Aorta (tissue), 5 donors: ENCODE results near the gene DSG3. TPM values are rescaled to one million over a fixed set of nuclear protein-coding genes. Genes with fewer than 3 reads are reported as not detected.
A peak's percentile ranks its signal among the peaks of the same experiment; 100 is the strongest.
"Not testable (repeated sequence)": the region's sequence is repeated elsewhere in the genome, so short reads cannot be mapped to it uniquely, and the experiment has no call there.

ENCODE experiments used
- ATAC-seq: fragments of 200-7000 bp; cut with Tn5 transposase; one replicate; pipeline ENCODE4 v1.9.1; 2022; ENCODE audit warnings: moderate library complexity; ENCODE audit not compliant: low FRiP score
- DNase-seq, 2 donors: peaks; one replicate each; pipeline ENCODE4 v3.0.0-alpha.2; 2020
- H3K27ac ChIP-seq, 2 donors: one replicate each; pipeline ENCODE4 v1.5.1; 2013; ENCODE audit warnings: low read length in 2 of 2, mild to moderate bottlenecking in 2 of 2, moderate library complexity in 2 of 2, control low read depth in 1 of 2, inconsistent platforms in 1 of 2, low read depth in 1 of 2
- H3K27me3 ChIP-seq, 2 donors: one replicate each; pipeline ENCODE4 v1.6.1; 2013; ENCODE audit warnings: control low read depth in 1 of 2, low read length in 1 of 2, mild to moderate bottlenecking in 1 of 2, moderate library complexity in 1 of 2; ENCODE audit not compliant: insufficient read depth in 2 of 2, control insufficient read depth in 1 of 2
- H3K36me3 ChIP-seq, 2 donors: one replicate each; pipeline ENCODE4 v1.6.1; 2013; ENCODE audit warnings: control low read depth in 1 of 2, low read length in 1 of 2, mild to moderate bottlenecking in 1 of 2; ENCODE audit not compliant: insufficient read depth in 2 of 2, control insufficient read depth in 1 of 2
- H3K4me1 ChIP-seq, 2 donors: one replicate each; pipeline ENCODE4 v1.6.1; 2013; ENCODE audit warnings: low read length in 2 of 2, control low read depth in 1 of 2, mild to moderate bottlenecking in 1 of 2, moderate library complexity in 1 of 2; ENCODE audit not compliant: insufficient read depth in 2 of 2, control insufficient read depth in 1 of 2
- H3K4me3 ChIP-seq, 2 donors: one replicate each; pipeline ENCODE4 v1.5.1; 2013; ENCODE audit warnings: low read length in 2 of 2, control low read depth in 1 of 2, mild to moderate bottlenecking in 1 of 2
- H3K9me3 ChIP-seq: one replicate; pipeline ENCODE4 v1.6.1; 2013; ENCODE audit warnings: mild to moderate bottlenecking, low read length; ENCODE audit not compliant: control insufficient read depth
- WGBS, 2 donors: extraction: QIAGEN DNeasy Blood & Tissue Kit; methylation state at CpG; one replicate each; pipeline ENCODE4 v1.1.7; 2013; 5-methylcytosine and 5-hydroxymethylcytosine counted together
- intact Hi-C, 2 donors: fragments of 100-400 bp; cut with DNase I; formaldehyde crosslinking; loops; one replicate each; pipeline versions ENCODE4 v1.14.2 to v1.15.0; 2022
- polyA plus RNA-seq, 2 donors: library from polyadenylated mRNA; stranded (reverse); fragments of 200-250 nt; gene quantifications; one replicate each; pipeline ENCODE4 v1.2.3, GENCODE V29; 2013
- total RNA-seq, 2 donors: library from RNA; stranded (reverse); fragmentation: NEBNext Ultra II Directional; extraction: Animal tissue kit (Norgen Biotek cat#: 25700); gene quantifications; one replicate each; pipeline ENCODE4 v1.2.1, GENCODE V29; 2021
- donor health status: healthy with polysubstance abuse.
- donor health status: Bipolar disorder and iron deficiency.
- donor health status: DM: no; HTN: no; CAD: no.
- donor health status: DM: no; HTN: no; CAD: no.
- donor health status: DM: yes; HTN: yes; CAD: no.

DSG3 gene
- total and polyA plus RNA-seq, 4 donors = 0.08 to 0.50 TPM; not detected in 2

GRCh38 chr18:31492671-31493070 lies 45.1 kb downstream of the DSG3 start:
- peaks cover 4% of the 10 kb centered on the region for H3K9me3 ChIP-seq
- no peaks in the 10 kb centered on the region for H3K36me3 ChIP-seq
- intact Hi-C loops = no loop called here
- DNase-seq (no peak), ATAC-seq (no peak)
- WGBS, 2 donors = 90 to 94% methylated on average over 9 of the region's 9 CpGs
- H3K4me3 ChIP-seq = no peak overlapping the region
- no peaks in the 10 kb centered on the region for H3K27me3 ChIP-seq
- no peaks in the 10 kb centered on the region for H3K4me1 ChIP-seq
- no peak overlapping the region for H3K27ac ChIP-seq

DNA sequence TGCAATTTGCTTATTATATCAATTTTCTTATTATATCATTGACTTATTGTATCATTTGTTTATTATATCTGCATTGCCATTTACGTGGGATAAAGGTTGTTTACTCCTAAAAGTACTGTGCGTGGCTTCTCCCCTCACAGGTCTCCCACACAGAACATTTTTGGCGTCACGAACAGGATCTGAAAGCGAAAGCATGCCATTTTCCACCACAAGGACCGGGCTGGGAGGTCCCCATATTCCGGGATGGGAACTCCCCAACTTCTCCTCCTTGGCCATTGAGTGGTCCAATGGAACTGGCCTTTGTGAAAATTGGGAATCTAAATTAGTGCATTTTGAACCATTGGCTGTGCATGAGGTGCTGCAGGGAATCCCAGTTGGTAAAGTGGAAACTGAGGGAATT lies 45.6 kb downstream of the DSG3 start:
- intact Hi-C loops = no loop called here
- Histone ChIP-seq H3K27me3 (no peaks in the 10 kb centered on the region), H3K9me3 (peaks cover 3% of the 10 kb centered on the region), H3K4me3 (no peak overlapping the region), H3K36me3 (no peaks in the 10 kb centered on the region), H3K27ac (no peak overlapping the region), H3K4me1 (no peaks in the 10 kb centered on the region)
- WGBS, 2 donors = 93 to 95% methylated on average over 7 of the region's 7 CpGs
- ATAC-seq = no peak
- DNase-seq = no peak

DNA sequence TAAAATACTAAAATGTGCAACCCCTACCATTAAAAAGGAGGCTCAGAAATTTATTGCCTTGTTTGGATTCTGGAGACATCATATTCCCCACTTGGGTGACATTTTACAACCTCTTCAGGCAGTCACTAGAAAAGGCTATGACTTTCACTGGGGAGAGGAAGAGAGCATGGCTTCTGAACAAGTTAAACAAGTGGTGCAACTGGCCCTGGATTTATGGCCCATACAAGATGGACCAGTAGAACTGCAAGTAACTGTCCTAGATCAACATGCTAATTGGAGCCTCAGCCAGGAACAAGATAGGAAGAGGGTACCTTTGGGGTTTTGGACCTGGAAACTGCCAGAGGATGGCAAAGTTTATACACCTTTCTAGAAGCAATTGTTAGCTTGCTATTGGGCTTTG lies 46.4 kb downstream of the DSG3 start:
- no peak overlapping the region for H3K4me3 ChIP-seq
- peaks cover 3% of the 10 kb centered on the region for H3K9me3 ChIP-seq
- H3K4me1 ChIP-seq = no peaks in the 10 kb centered on the region
- H3K36me3 ChIP-seq = no peaks in the 10 kb centered on the region
- ATAC-seq (no peak), DNase-seq (no peak)
- H3K27me3 ChIP-seq = no peaks in the 10 kb centered on the region
- intact Hi-C loops = no loop called here
- no peak overlapping the region for H3K27ac ChIP-seq

DNA sequence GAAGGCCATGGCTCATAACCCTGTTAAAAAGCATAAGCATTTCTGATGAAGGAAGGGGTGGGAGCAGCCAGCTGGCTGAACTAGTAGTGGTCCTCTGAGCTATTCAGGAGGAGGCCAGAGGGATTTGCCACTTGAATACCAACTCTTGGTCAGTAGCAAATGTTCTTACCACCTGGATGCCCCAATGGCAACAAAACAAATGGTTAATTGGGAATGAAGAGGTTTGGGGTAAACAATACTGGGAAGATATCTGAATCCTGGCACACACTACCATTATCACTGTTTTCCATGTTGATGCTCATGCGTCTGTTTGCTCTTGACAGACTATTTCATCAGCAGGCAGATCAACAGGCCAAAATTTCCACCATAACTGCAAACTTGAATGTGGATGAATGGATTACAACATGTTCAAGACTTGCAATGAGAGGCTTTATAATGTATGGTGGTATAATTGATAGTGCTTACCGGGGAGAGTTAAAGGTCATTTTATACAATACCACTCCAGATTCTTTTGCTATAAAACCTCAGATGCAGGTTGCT lies 47.2 kb downstream of the DSG3 start:
- ATAC-seq, DNase-seq, H3K36me3 ChIP-seq, H3K27me3 ChIP-seq, H3K9me3 ChIP-seq, intact Hi-C loops, H3K27ac ChIP-seq, H3K4me1 ChIP-seq, H3K4me3 ChIP-seq: not testable (repeated sequence)
- WGBS, 2 donors = 87 to 91% methylated on average over 2 of the region's 2 CpGs

DNA sequence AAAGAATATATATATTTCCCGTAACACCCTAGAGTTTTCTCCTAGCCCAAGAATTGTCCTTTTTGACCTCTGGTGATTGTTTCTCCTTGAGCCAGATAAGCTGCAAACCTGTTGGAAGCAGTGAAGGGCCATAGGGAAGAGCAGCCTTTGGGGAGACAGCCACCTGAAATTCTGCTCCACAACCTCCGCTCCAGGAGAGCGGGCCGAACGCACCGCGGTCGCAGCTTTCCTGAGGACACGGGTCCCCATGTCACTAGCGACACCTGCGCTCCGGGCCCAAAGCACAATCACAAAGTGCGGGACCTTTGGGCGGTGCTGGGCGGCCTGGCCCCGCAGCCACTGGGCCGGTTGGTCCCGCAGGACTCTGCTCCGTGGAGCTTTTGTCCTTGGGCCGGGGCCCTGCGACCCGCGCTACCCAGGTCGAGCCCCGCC lies 49.9 kb downstream of the DSG3 start:
- H3K27me3 ChIP-seq = no peaks in the 10 kb centered on the region
- H3K4me3 ChIP-seq = no peak overlapping the region
- ATAC-seq = peak; percentile 46
- intact Hi-C loops = no loop called here
- no peak overlapping the region for H3K27ac ChIP-seq
- no peaks in the 10 kb centered on the region for H3K9me3 ChIP-seq
- no peaks in the 10 kb centered on the region for H3K36me3 ChIP-seq
- no peak for DNase-seq
- 31 to 43% methylated on average over 20 to 25 of the region's 25 CpGs for WGBS, 2 donors
- no peaks in the 10 kb centered on the region for H3K4me1 ChIP-seq

- H3K4me1 ChIP-seq = no peaks in the 10 kb centered on the region
- no peaks in the 10 kb centered on the region for H3K36me3 ChIP-seq
- no peak within 1 kb of the TSS for H3K27ac ChIP-seq
- DNase-seq = peak in 1 of 2 donors; percentile 73
- ATAC-seq = peak; percentile 66
- peak within 1 kb of the TSS; percentile 7 to 39 for H3K4me3 ChIP-seq
- no peaks in the 10 kb centered on the region for H3K9me3 ChIP-seq
- H3K27me3 ChIP-seq = no peaks in the 10 kb centered on the region
- intact Hi-C loops = no loop called here
- WGBS, 2 donors = 0 to 1% methylated on average over 49 to 79 of the region's 79 CpGs
Observed at GRCh38 chr18:31497836-31498573, 50.5 kb downstream of the DSG3 start, which contains the start of gene DSG2. Gene DSG2 (plus strand): TSS chr18:31498177. CDS start chr18:31498252, 75 bp downstream.

DNA sequence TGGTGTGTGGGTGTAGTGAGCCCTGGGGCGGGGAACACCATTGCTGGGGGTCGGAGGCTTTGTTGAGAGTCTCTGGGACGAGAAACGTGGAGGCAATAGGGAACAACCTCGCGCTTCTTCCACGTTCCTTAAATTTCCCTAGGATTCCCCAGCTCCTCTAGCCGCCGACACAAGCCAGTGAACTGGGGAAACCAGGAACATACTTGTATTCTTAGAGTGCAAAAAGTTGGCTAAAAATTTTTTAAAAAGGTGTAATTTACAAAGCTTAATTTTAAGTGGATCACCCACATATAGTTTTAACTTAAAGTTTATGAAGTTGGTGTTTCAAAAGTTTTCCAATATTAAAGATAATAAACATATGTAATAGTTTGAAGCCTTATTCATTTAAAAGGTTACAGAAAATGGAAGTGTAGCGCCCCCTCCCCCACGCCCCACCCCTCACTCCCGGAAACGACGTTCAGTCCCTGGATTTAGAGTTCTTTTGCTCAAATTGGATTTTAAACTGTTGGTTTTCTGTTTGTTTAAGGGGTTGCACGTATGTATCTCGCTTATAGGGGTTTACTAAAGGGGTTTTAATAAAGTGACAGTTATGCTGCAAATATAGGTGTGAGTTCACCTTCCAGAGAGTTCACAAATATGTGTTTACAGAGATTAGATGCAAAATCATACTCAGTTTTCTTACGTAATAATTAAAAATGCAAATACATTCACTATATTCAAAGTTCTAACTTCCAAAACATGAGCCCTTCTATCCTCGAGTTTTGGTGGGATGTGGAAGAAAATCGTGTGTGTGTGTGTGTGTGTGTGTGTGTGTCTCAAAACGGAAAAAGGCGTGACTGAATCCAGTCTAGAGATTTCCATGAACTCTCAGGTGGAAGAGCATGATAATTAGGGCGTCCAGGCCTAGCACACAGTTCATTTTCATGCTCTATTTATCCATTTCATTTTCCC lies 51.3 kb downstream of the DSG3 start:
- DNase-seq = no peak
- intact Hi-C loops = no loop called here
- H3K4me1 ChIP-seq = no peaks in the 10 kb centered on the region
- 23 to 26% methylated on average over 22 of the region's 22 CpGs for WGBS, 2 donors
- peaks cover 1% of the 10 kb centered on the region for H3K9me3 ChIP-seq
- H3K4me3 ChIP-seq = peak overlapping the region in 1 of 2 donors; percentile 39
- H3K36me3 ChIP-seq = no peaks in the 10 kb centered on the region
- ATAC-seq = peak; percentile 11
- H3K27ac ChIP-seq = no peak overlapping the region
- H3K27me3 ChIP-seq = no peaks in the 10 kb centered on the region

GRCh38 chr18:31500051-31500688 lies 52.6 kb downstream of the DSG3 start:
- Histone ChIP-seq H3K4me1 (no peaks in the 10 kb centered on the region), H3K27me3 (peaks cover 0 to 1% of the 10 kb centered on the region in 2 donors), H3K36me3 (no peaks in the 10 kb centered on the region), H3K27ac (no peak overlapping the region), H3K9me3 (peaks cover 1% of the 10 kb centered on the region), H3K4me3 (no peak overlapping the region)
- 84 to 92% methylated on average over 6 of the region's 6 CpGs for WGBS, 2 donors
- DNase-seq (no peak), ATAC-seq (no peak)
- intact Hi-C loops = no loop called here
